PC-9 (cell line): ENCODE data around the gene PLK5. TPM values are rescaled to one million over a fixed set of nuclear protein-coding genes. Genes with fewer than 3 reads are reported as not detected.

Experiments used
- BruUV-seq: library from RNA; stranded (reverse); fragments of 400-500 nt; replicated peaks from 2 replicates; lab custom pipeline; 2021; lab: Mats Ljungman, UMichigan
- CTCF ChIA-PET: fragments of 300-600 bp; sonication (Branson Sonifier 250); formaldehyde crosslinking; loops from one replicate; lab custom pipeline; 2022; ENCODE audit warnings: antibody characterized with exemption; lab: Charles Lee
- POLR2A ChIA-PET: fragments of 300-600 bp; sonication (Branson Sonifier 250); formaldehyde crosslinking; loops from one replicate; lab custom pipeline; 2022; ENCODE audit warnings: antibody characterized with exemption; ENCODE audit not compliant: unreplicated experiment; lab: Charles Lee
- DNase-seq, 2 experiments: peaks; one replicate each; pipeline versions ENCODE4 v3.0.0 to v3.0.0-alpha.2; 2015 to 2022; ENCODE audit warnings: mixed read lengths in 1 of 2
- H2AFZ ChIP-seq: fragments of 200-600 bp; sonication (generic); 2 replicates; pipeline ENCODE4 v1.8.1; 2017; ENCODE audit warnings: antibody characterized with exemption
- H3F3A ChIP-seq: fragments of 200-600 bp; sonication (generic); 2 replicates; pipeline ENCODE4 v1.8.1; 2017; ENCODE audit warnings: antibody characterized with exemption, mild to moderate bottlenecking, low read depth; ENCODE audit not compliant: insufficient read depth
- H3K27ac ChIP-seq: fragments of 200-600 bp; sonication (generic); 2 replicates; pipeline ENCODE4 v1.6.1; 2016; ENCODE audit warnings: mixed run types
- H3K27me3 ChIP-seq: fragments of 200-600 bp; sonication (generic); 2 replicates; pipeline ENCODE4 v1.6.1; 2016; ENCODE audit warnings: low read depth, mixed run types; ENCODE audit not compliant: insufficient read depth
- H3K36me3 ChIP-seq: fragments of 200-600 bp; sonication (generic); 2 replicates; pipeline ENCODE4 v1.6.1; 2016; ENCODE audit warnings: low read depth, mixed run types
- H3K4me1 ChIP-seq: fragments of 200-600 bp; sonication (generic); replicated peaks from 2 replicates; pipeline ENCODE4 v1.6.1; 2016; ENCODE audit warnings: mixed run types; ENCODE audit not compliant: insufficient read depth
- H3K4me2 ChIP-seq: fragments of 200-600 bp; sonication (generic); 2 replicates; pipeline ENCODE4 v1.6.1; 2017; ENCODE audit warnings: mixed run types
- H3K4me3 ChIP-seq: fragments of 200-600 bp; sonication (generic); 2 replicates; pipeline ENCODE4 v1.6.1; 2016; ENCODE audit warnings: mixed run types
- H3K79me2 ChIP-seq: fragments of 200-600 bp; sonication (generic); 2 replicates; pipeline ENCODE4 v1.6.1; 2017; ENCODE audit warnings: low read depth, mixed run types
- H3K9me2 ChIP-seq: fragments of 200-600 bp; sonication (generic); 2 replicates; pipeline ENCODE4 v1.8.1; 2017; ENCODE audit warnings: mild to moderate bottlenecking; ENCODE audit not compliant: insufficient read depth
- H3K9me3 ChIP-seq: fragments of 200-600 bp; sonication (generic); 2 replicates; pipeline ENCODE4 v1.8.1; 2016; ENCODE audit warnings: low read depth; ENCODE audit not compliant: insufficient read depth
- H4K20me1 ChIP-seq: fragments of 200-600 bp; sonication (generic); 2 replicates; pipeline ENCODE4 v1.8.1; 2017; ENCODE audit not compliant: insufficient read depth
- EZH2 ChIP-seq: fragments of 200-600 bp; sonication (generic); IDR thresholded peaks from 2 replicates; pipeline ENCODE4 v1.8.0; 2017; ENCODE audit warnings: antibody characterized with exemption, low read depth
- intact Hi-C: fragments of 100-400 bp; cut with micrococcal nuclease; formaldehyde crosslinking; loops from one replicate; pipeline ENCODE4 v1.10.0; 2022; ENCODE audit not compliant: unreplicated experiment
- total RNA-seq: library from RNA; stranded (reverse); gene quantifications from 2 replicates; pipeline ENCODE4 v1.2.3, GENCODE V29; 2021
- TF ChIP-seq, protein P1 (sequence below): fragments of 200-600 bp; sonication (generic); conservative IDR thresholded peaks from 2 replicates; pipeline ENCODE4 v1.6.1; 2017; ENCODE audit warnings: mixed run types, antibody characterized with exemption, mild to moderate bottlenecking, moderate library complexity

PLK5 gene
- total RNA-seq, 1 experiment from 2014 or later = not detected

DNA sequence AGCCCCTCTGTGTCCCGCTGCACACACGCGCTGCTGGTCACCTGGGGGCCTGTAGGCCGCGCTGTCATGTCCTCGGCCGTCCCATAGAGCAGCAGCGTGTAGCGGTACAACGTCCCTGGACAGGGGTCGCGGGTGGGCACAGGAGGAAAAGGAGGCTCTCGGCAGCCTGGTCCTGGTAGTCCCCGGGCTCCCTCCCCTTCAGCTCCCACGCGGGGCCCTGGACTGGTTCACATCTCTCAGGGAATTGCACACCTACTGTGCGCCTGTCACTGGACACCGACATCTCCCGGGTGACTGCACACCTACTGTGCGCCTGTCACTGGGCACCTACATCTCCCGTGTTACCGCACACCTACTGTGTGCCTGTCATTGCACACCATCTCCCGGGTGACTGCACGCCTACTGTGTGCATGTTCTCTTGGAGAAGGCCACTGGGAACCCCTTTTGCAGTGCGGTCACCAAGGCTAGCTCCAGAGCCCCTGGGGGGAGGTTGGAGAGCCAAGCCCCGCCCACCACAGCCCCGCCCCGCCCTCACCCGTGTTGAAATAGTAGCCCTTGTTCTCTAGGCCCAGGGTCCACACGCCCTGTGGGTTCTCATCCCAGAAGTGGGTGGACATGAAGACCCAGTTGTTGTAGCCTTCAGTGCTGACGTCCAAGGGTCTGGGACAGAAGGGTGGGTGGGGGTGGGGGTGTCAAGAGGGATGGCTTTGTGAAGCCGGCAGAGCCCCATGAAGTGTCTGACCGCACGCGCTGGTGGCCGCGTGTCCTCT lies 41.3 kb upstream of the PLK5 start:
- Histone ChIP-seq H3K4me2 (no peak overlapping the region), H3K36me3 (no peaks in the 10 kb centered on the region), H3K9me3 (no peaks in the 10 kb centered on the region), H2AFZ (no peak overlapping the region), H3F3A (peaks cover 7% of the 10 kb centered on the region; the same call in 1 of the 2 replicates), H3K27me3 (no peaks in the 10 kb centered on the region), H4K20me1 (no peaks in the 10 kb centered on the region), H3K79me2 (peaks cover 10% of the 10 kb centered on the region; the same call in 1 of the 2 replicates), H3K9me2 (no peaks in the 10 kb centered on the region), H3K4me3 (no peak overlapping the region), H3K27ac (no peak overlapping the region), H3K4me1 (0 out of 2 replicates have a peak, but pooled peaks cover 6% of the 10 kb centered on the region)
- BruUV-seq = no TSS peak
- no peak for DNase-seq
- ChIA-PET CTCF (no interaction called here), POLR2A (no interaction called here)
- TF ChIP-seq EZH2 = no peak
- TF ChIP-seq, protein P1, sequence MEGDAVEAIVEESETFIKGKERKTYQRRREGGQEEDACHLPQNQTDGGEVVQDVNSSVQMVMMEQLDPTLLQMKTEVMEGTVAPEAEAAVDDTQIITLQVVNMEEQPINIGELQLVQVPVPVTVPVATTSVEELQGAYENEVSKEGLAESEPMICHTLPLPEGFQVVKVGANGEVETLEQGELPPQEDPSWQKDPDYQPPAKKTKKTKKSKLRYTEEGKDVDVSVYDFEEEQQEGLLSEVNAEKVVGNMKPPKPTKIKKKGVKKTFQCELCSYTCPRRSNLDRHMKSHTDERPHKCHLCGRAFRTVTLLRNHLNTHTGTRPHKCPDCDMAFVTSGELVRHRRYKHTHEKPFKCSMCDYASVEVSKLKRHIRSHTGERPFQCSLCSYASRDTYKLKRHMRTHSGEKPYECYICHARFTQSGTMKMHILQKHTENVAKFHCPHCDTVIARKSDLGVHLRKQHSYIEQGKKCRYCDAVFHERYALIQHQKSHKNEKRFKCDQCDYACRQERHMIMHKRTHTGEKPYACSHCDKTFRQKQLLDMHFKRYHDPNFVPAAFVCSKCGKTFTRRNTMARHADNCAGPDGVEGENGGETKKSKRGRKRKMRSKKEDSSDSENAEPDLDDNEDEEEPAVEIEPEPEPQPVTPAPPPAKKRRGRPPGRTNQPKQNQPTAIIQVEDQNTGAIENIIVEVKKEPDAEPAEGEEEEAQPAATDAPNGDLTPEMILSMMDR = no peak
- intact Hi-C loops = no loop called here

DNA sequence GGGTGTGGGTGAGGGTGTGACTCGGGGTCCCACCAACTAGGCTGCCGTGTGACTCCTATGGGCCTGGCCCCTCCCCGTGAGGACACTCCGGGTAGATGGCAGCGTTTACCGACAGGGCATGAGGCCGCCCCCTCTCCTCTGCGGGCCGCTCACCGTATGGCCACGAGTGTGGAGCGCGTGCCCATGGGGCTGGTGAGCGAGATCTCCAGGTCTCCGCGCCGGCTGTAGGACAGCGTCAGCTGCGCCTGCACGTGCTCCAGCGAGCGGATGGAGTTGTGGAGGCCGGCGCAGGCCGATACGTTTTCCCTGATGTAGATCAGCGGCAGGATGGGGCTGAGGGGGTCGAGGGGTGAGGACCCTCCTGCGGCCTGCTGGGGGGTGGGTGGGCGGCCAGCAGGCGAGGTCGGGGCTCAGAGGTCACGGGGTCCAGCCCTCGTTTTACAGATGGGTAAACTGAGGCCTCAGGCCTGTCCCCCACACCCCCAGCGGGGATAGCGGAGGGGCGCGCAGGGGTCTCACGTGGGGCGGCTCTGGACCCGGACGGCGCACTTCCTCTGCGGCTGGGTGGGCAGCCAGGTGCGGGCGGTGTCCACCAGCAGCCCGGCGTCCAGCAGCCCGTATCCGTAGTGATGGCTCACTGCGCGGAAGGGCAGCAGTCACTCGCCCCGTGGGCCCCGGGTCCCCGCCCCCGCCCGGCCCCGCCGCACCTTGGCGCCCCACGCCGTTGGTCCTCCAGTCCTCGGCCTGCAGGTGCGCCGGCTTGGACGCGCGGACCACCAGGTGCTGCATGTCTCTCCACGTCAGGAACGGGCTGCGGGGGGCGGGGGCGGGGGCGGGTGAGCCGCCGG lies 40.5 kb upstream of the PLK5 start:
- Histone ChIP-seq H2AFZ (no peak overlapping the region), H3K27ac (no peak overlapping the region), H3F3A (peaks cover 7% of the 10 kb centered on the region; the same call in 1 of the 2 replicates), H3K4me2 (no peak overlapping the region), H4K20me1 (no peaks in the 10 kb centered on the region), H3K9me2 (no peaks in the 10 kb centered on the region), H3K9me3 (no peaks in the 10 kb centered on the region), H3K4me1 (no peaks in the 10 kb centered on the region), H3K27me3 (no peaks in the 10 kb centered on the region), H3K79me2 (peaks cover 4% of the 10 kb centered on the region; the same call in 1 of the 2 replicates), H3K36me3 (no peaks in the 10 kb centered on the region), H3K4me3 (no peak overlapping the region)
- intact Hi-C loops = no loop called here
- no peak for DNase-seq
- POLR2A ChIA-PET = no interaction called here
- TF ChIP-seq, protein P1 = no peak
- no peak for TF ChIP-seq EZH2
- CTCF ChIA-PET = no interaction called here
- no TSS peak for BruUV-seq

DNA sequence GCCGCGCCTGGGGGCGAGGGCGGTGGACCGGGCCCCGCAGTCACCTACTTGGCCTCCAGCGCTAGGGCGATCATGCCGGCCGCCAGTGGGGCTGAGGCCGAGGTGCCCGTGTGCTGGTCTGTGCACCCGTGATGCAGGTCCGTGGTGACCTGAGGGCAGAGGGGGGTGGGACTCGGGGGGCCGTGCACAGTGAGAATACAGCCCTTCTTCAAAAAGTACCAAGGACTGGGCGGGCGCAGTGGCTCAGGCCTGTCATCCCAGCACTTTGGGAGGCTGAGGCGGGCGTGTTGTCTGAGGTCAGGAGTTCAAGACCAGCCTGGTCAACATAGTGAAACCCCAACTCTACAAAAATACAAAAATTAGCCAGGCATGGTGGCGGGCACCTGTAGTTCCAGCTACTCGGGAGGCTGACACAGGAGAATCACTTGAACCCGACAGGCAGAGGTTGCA lies 39.9 kb upstream of the PLK5 start:
- H3K27ac ChIP-seq = no peak overlapping the region
- H3K36me3 ChIP-seq = no peaks in the 10 kb centered on the region
- TF ChIP-seq, protein P1 = no peak
- TF ChIP-seq EZH2 = no peak
- no peaks in the 10 kb centered on the region for H3K9me2 ChIP-seq
- H3K4me2 ChIP-seq = no peak overlapping the region
- H3K4me1 ChIP-seq = no peaks in the 10 kb centered on the region
- no peaks in the 10 kb centered on the region for H3K9me3 ChIP-seq
- H2AFZ ChIP-seq = no peak overlapping the region
- peaks cover 7% of the 10 kb centered on the region; the same call in 1 of the 2 replicates for H3F3A ChIP-seq
- CTCF ChIA-PET = no interaction called here
- no peak overlapping the region for H3K4me3 ChIP-seq
- POLR2A ChIA-PET = no interaction called here
- no peaks in the 10 kb centered on the region for H3K79me2 ChIP-seq
- no peaks in the 10 kb centered on the region for H3K27me3 ChIP-seq
- no peak for DNase-seq
- no peaks in the 10 kb centered on the region for H4K20me1 ChIP-seq
- no TSS peak for BruUV-seq
- intact Hi-C loops = no loop called here
